T-cell (primary cell): Measurements from ENCODE around the gene SELENOM. TPM values are rescaled to one million over a fixed set of nuclear protein-coding genes. Genes with fewer than 3 reads are reported as not detected.
A peak's percentile ranks its signal among the peaks of the same experiment; 100 is the strongest.

Experiments
- ATAC-seq, 4 experiments: fragments of 200-7000 bp in 3 of 4; fragments of 150-1000 bp in 1 of 4; cut with Tn5 transposase; replicated peaks in 1 of 4; 1 replicate in 3 of 4; 2 replicates in 1 of 4; pipeline ENCODE4 v1.10.0; 2021; ENCODE audit warnings: moderate library complexity in 3 of 4, mild to moderate bottlenecking in 2 of 4, moderate number of reproducible peaks in 1 of 4
- CTCF ChIA-PET, 2 donors: fragments of 300-600 bp; sonication (Branson Sonifier 250); formaldehyde crosslinking; loops; one replicate each; lab custom pipeline; 2022; ENCODE audit warnings: antibody characterized with exemption in 2 of 2; lab: Charles Lee
- POLR2A ChIA-PET, 2 donors: fragments of 300-600 bp; sonication (Branson Sonifier 250); formaldehyde crosslinking; loops; one replicate each; lab custom pipeline; 2022; ENCODE audit warnings: antibody characterized with exemption in 2 of 2; lab: Charles Lee
- DNase-seq, 35 experiments: peaks; one replicate each; pipeline versions ENCODE4 v3.0.0 to v3.0.0-alpha.2; 2013 to 2023
- H3K27ac ChIP-seq: one replicate; pipeline ENCODE4 v1.5.1; 2013; ENCODE audit warnings: low read length
- H3K27me3 ChIP-seq, 2 experiments: replicated peaks in 1 of 2; 1 replicate in 1 of 2; 2 replicates in 1 of 2; pipeline versions ENCODE4 v1.6.1 to v1.7.0; 2013; ENCODE audit warnings: low read length in 1 of 2, mixed read lengths in 1 of 2; ENCODE audit not compliant: control insufficient read depth in 2 of 2, insufficient read depth in 2 of 2; ENCODE audit errors: extremely low read depth in 1 of 2
- H3K36me3 ChIP-seq, 2 donors: 1 replicate in 1 of 2; 2 replicates in 1 of 2; pipeline versions ENCODE4 v1.6.1 to v1.7.0; 2013; ENCODE audit warnings: low read length in 1 of 2; ENCODE audit not compliant: control insufficient read depth in 2 of 2, insufficient read depth in 1 of 2; ENCODE audit errors: extremely low read depth in 1 of 2
- H3K4me1 ChIP-seq, 2 experiments: 1 replicate in 1 of 2; 2 replicates in 1 of 2; pipeline versions ENCODE4 v1.6.1 to v1.7.0; 2013; ENCODE audit warnings: low read length in 2 of 2, mixed read lengths in 1 of 2; ENCODE audit not compliant: insufficient read depth in 2 of 2, control insufficient read depth in 1 of 2; ENCODE audit errors: extremely low read depth in 1 of 2
- H3K4me3 ChIP-seq, 2 donors: 1 replicate in 1 of 2; 2 replicates in 1 of 2; pipeline versions ENCODE4 v1.5.1 to v1.7.0; 2013; ENCODE audit warnings: mild to moderate bottlenecking in 2 of 2, low read length in 1 of 2, moderate library complexity in 1 of 2; ENCODE audit not compliant: control insufficient read depth in 1 of 2; ENCODE audit errors: extremely low read depth in 1 of 2
- H3K9me3 ChIP-seq: 2 replicates; pipeline ENCODE4 v1.7.0; 2013
- H3K27ac Mint-ChIP-seq, 2 donors: one replicate each; pipeline ENCODE4 v1.8.0; 2020 to 2021; ENCODE audit warnings: mild to moderate bottlenecking in 2 of 2, mixed read lengths in 2 of 2
- H3K27me3 Mint-ChIP-seq, 2 donors: one replicate each; pipeline ENCODE4 v1.8.0; 2021 to 2022; ENCODE audit warnings: mixed read lengths in 2 of 2
- H3K36me3 Mint-ChIP-seq: one replicate; pipeline ENCODE4 v1.8.0; 2021; ENCODE audit warnings: mixed read lengths
- H3K4me1 Mint-ChIP-seq, 3 donors: one replicate each; pipeline ENCODE4 v1.8.0; 2020 to 2022; ENCODE audit warnings: mixed read lengths in 3 of 3, mild to moderate bottlenecking in 1 of 3
- H3K4me3 Mint-ChIP-seq, 3 donors: one replicate each; pipeline ENCODE4 v1.8.0; 2020 to 2022; ENCODE audit warnings: mild to moderate bottlenecking in 3 of 3, mixed read lengths in 3 of 3, moderate library complexity in 3 of 3
- H3K9me3 Mint-ChIP-seq, 3 donors: one replicate each; pipeline ENCODE4 v1.8.0; 2020 to 2022; ENCODE audit warnings: mixed read lengths in 3 of 3
- WGBS: methylation state at CpG from one replicate; pipeline ENCODE4 v1.1.5; 2013; ENCODE audit warnings: missing lambda C conversion rate; ENCODE audit not compliant: insufficient coverage; 5-methylcytosine and 5-hydroxymethylcytosine counted together
- total RNA-seq, 35 experiments: library from RNA in 6 of 35; stranded (reverse) in 6 of 35; fragments of 120-200 nt in 1 of 35; gene quantifications; one replicate each; pipeline versions ENCODE4 v1.2.1 to v1.2.4 and lab custom pipeline; 2013 to 2026

SELENOM gene
- total RNA-seq, 5 donors from 2014 or later (not counting 1 experiment from before 2014, with no cell fraction given): 46.4 to 67.8 (median 53.7) TPM

DNA sequence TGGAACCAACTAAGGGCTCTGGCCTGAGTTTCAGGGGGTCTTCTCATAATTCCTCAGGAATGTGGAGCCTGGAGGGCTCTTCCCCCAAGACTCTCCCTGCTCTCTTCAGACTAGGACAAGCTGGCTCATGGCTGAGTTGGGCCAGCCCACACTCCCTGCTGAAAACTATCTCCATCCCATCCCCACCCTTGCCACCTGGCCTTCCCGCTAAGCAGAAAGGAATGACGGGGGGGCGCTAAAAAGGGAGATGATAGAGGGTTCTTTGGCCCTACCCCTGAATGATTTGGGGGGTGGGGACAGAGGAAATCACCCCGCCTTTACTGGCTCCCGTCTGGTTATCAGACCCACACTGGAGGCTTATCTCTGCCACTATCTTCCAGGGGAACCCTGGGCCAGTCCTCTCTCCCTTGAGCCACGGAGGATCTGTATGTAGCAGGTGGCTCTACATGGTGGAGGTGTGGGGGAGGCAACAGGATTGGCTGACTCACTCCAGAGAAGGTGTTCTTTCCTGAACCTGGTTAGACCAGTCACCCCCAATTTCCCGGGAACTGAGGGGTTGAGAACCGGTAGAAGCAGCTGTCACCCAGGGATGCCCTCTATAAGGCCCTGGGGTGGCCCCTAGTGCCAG lies 20.6 kb downstream of the SELENOM start:
- H3K27me3 ChIP-seq: no peaks in the 10 kb centered on the region
- DNase-seq (no peak), ATAC-seq (no peak)
- H3K4me3 ChIP-seq: no peak overlapping the region
- H3K27ac ChIP-seq: no peak overlapping the region
- H3K9me3 ChIP-seq: no peaks in the 10 kb centered on the region
- 83% methylated on average over 2 of the region's 8 CpGs for WGBS
- ChIA-PET CTCF (no interaction called here), POLR2A (no interaction called here)
- Mint-ChIP-seq H3K4me3 (no peak overlapping the region), H3K27ac (no peak overlapping the region), H3K9me3 (no peaks in the 10 kb centered on the region), H3K27me3 (no peaks in the 10 kb centered on the region), H3K36me3 (no peaks in the 10 kb centered on the region), H3K4me1 (peaks cover 21 to 27% (median 27%) of the 10 kb centered on the region in 3 donors)
- H3K36me3 ChIP-seq: peaks cover 0 to 6% of the 10 kb centered on the region in 2 donors
- peaks cover 15 to 35% of the 10 kb centered on the region in 2 experiments for H3K4me1 ChIP-seq

DNA sequence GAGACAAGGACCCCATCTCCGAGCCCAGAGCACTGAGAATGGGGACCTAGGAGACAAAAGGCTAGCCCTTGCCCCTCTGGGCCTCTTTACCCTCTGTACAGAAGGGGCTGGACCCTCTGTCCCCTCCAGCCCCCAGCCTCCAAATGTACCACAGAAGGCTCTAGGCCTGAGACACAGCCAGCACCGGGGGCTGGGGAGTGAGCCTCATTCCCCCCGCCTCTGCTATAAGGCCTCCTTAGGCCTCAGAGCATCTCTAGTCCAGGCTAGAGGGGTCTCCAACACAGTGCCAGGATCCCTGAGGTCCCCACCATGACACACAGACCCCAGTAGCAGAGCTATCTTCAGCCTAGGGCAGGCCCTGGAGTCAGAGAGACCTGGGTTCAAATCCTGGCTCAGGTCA lies 21.4 kb downstream of the SELENOM start:
- DNase-seq (no peak), ATAC-seq (no peak)
- POLR2A ChIA-PET: no interaction called here
- no peak overlapping the region for H3K27ac Mint-ChIP-seq
- Histone ChIP-seq H3K36me3 (peaks cover 0 to 6% of the 10 kb centered on the region in 2 donors), H3K4me3 (no peak overlapping the region), H3K27ac (no peak overlapping the region), H3K9me3 (no peaks in the 10 kb centered on the region), H3K4me1 (peaks cover 19 to 41% of the 10 kb centered on the region in 2 experiments), H3K27me3 (no peaks in the 10 kb centered on the region)
- H3K36me3 Mint-ChIP-seq: no peaks in the 10 kb centered on the region
- H3K9me3 Mint-ChIP-seq: no peaks in the 10 kb centered on the region
- CTCF ChIA-PET: interaction anchor here (0.7 to 1.2 kb wide), 2 partner anchors 10 to 167 kb away, joined by 5 to 6 read pairs; no protein-coding TSS in a partner anchor
- 100% methylated on average over 3 of the region's 3 CpGs for WGBS
- H3K4me1 Mint-ChIP-seq: peaks cover 26 to 36% (median 33%) of the 10 kb centered on the region in 3 donors
- H3K4me3 Mint-ChIP-seq: peak overlapping the region in 2 of 3 donors; percentile 54 to 85
- no peaks in the 10 kb centered on the region for H3K27me3 Mint-ChIP-seq

DNA sequence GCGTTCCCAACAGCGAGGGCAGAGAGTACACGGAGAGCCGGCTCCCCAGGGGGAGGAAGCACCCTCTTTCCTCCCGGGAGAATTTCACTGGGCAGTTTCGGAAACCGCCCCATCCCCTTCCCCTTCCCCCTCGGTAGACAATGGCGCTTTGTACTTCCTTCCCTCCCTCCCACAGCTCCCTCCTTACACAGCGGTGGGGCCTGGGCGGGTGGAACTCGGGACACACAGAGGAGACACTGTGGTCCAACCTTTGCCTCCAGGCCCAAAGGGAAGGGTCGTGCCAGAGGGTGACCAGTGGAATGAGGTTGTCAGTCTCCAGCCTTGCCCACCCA lies 21.9 kb downstream of the SELENOM start:
- WGBS: 7% methylated on average over 4 of the region's 13 CpGs
- Histone ChIP-seq H3K27me3 (no peaks in the 10 kb centered on the region), H3K36me3 (peaks cover 0 to 6% of the 10 kb centered on the region in 2 donors), H3K4me3 (peak overlapping the region; percentile 70 to 75), H3K27ac (peak overlapping the region; percentile 59), H3K9me3 (no peaks in the 10 kb centered on the region), H3K4me1 (peaks cover 19 to 45% of the 10 kb centered on the region in 2 experiments)
- POLR2A ChIA-PET: interaction anchor here in 1 of 2 donors (0.6 kb wide), 1 partner anchor 1203 kb away, joined by 3 read pairs; no protein-coding TSS in a partner anchor
- peak overlapping the region; percentile 78 to 85 (median 79) for H3K4me3 Mint-ChIP-seq
- CTCF ChIA-PET: interaction anchor here (0.7 to 1.4 kb wide), 10 partner anchors 10 to 451 kb away, joined by 3 to 7 read pairs (median 5); partner anchors contain the start of genes MORC2 (in 1 of the 2), SELENOM (in 1 of the 2), SLC35E4 (in 1 of the 2) and TUG1 (in 1 of the 2)
- H3K9me3 Mint-ChIP-seq: no peaks in the 10 kb centered on the region
- no peaks in the 10 kb centered on the region for H3K36me3 Mint-ChIP-seq
- peaks cover 30 to 40% (median 33%) of the 10 kb centered on the region in 3 donors for H3K4me1 Mint-ChIP-seq
- ATAC-seq (no peak), DNase-seq (no peak)
- H3K27me3 Mint-ChIP-seq: no peaks in the 10 kb centered on the region
- peak overlapping the region; percentile 55 to 61 for H3K27ac Mint-ChIP-seq

DNA sequence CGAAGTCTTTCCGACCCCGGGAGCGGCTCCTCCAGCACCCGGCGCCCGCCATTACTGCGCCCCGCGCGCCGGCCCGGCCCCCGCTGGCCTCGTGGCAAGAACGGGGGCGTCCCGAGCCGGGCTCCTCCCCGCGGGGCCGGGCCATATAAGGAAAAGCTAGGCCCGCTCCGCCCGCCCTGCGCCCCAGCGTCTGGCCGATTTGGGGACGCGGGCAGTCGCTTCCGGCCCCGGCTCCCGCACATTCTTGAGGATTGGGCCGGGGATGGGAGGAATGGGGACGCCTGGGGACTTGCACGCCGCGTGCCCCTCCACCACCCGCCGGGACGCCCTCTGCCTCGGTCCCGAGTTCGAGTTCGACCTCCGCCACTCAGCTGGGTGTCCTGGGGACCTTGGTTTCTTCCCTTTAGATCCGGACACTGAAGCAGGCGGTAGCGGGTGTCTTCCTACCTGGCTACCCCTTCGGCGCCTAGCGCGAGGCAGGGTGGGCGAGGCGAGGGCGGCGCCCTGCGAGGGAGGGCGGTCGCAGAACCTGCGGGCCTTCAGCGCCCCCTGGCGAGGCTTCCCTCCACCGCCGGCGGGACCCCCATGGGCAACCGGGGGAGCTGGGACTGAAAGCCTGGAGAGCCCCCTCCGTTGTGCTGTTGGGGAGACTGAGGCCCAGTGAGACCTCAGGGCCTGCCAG lies 22.4 kb downstream of the SELENOM start:
- peak; percentile 64 to 89 (median 81) for DNase-seq
- H3K4me1 ChIP-seq: peaks cover 19 to 46% of the 10 kb centered on the region in 2 experiments
- Mint-ChIP-seq H3K36me3 (no peaks in the 10 kb centered on the region), H3K27ac (peak overlapping the region; percentile 55 to 61), H3K9me3 (no peaks in the 10 kb centered on the region), H3K27me3 (no peaks in the 10 kb centered on the region), H3K4me3 (peak overlapping the region; percentile 78 to 85 (median 83)), H3K4me1 (peaks cover 32 to 41% (median 33%) of the 10 kb centered on the region in 3 donors)
- no peaks in the 10 kb centered on the region for H3K27me3 ChIP-seq
- peak; percentile 86 to 92 (median 88) for ATAC-seq
- H3K4me3 ChIP-seq: peak overlapping the region; percentile 70 to 75
- peaks cover 0 to 6% of the 10 kb centered on the region in 2 donors for H3K36me3 ChIP-seq
- WGBS: under 1% methylated on average over 56 of the region's 69 CpGs
- ChIA-PET CTCF (interaction anchor here (0.7 to 1.4 kb wide), 12 partner anchors 23 to 450 kb away, joined by 3 to 7 read pairs (median 5); partner anchors contain the start of genes MORC2 (in 1 of the 2), SELENOM (in 1 of the 2), SLC35E4 (in 1 of the 2) and TUG1 (in 1 of the 2)), POLR2A (interaction anchor here (0.5 to 0.6 kb wide), 2 partner anchors 17 to 1203 kb away, joined by 3 read pairs; no protein-coding TSS in a partner anchor)
- H3K27ac ChIP-seq: peak overlapping the region; percentile 59
- H3K9me3 ChIP-seq: no peaks in the 10 kb centered on the region

DNA sequence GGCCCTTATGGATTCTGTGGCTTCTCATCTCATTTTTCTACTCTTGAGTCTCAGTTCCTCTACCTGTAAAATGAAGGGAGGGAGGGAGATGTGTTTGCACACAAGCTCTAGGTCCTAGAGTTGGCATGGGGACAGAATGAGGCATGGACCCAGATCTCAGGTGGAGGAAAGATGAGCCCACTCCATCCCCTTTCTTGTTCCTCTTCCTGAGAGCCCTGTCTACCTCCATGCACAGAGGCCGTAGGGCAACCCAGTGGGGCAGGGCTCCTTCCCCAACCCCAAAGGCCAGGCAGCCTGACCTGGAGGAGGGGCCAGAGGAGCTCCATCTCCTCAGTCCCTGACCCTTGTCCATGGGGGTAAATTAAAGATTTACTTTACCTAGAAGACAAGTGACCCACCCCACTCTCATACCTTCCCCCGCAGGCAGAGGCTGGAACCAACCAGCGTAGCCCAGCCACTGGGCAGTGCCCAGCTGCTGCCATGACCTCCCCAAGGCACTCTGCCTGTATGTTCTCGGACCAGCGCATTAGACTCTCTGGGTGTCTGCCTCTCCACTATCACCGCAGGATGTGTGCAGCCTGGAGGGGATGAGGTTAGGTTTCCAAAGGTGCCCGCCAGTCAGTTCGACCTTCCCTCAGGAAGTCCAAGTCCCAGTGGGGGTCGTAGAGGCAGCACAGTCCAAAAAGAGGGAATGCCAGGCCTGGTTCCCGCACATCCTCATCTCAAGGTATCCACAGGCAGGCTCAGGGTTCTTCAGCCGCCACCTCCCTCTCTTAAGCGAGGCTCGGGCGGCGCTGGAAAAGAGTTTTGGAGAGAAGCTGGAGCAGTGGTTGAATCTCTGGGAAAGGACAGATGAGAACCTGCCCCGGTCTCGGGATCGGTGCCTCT lies 23.2 kb downstream of the SELENOM start:
- POLR2A ChIA-PET: interaction anchor here in 1 of 2 donors (0.5 kb wide), 1 partner anchor 16 kb away, joined by 3 read pairs; no protein-coding TSS in a partner anchor
- H3K27ac ChIP-seq: no peak overlapping the region
- H3K4me3 Mint-ChIP-seq: peak overlapping the region; percentile 78 to 85 (median 83)
- CTCF ChIA-PET: interaction anchor here (0.6 to 1.4 kb wide), 11 partner anchors 24 to 450 kb away, joined by 3 to 7 read pairs (median 4); partner anchors contain the start of genes MORC2 (in 1 of the 2), SELENOM (in 1 of the 2) and TUG1 (in 1 of the 2)
- no peaks in the 10 kb centered on the region for H3K36me3 Mint-ChIP-seq
- ATAC-seq (peak in 2 of 4 experiments; percentile 1 to 3), DNase-seq (peak in 1 of 35 experiments; percentile 10)
- H3K9me3 Mint-ChIP-seq: no peaks in the 10 kb centered on the region
- peaks cover 19 to 46% of the 10 kb centered on the region in 2 experiments for H3K4me1 ChIP-seq
- peaks cover 0 to 6% of the 10 kb centered on the region in 2 donors for H3K36me3 ChIP-seq
- H3K9me3 ChIP-seq: no peaks in the 10 kb centered on the region
- no peaks in the 10 kb centered on the region for H3K27me3 Mint-ChIP-seq
- peak overlapping the region; percentile 56 to 78 for H3K27ac Mint-ChIP-seq
- H3K4me3 ChIP-seq: peak overlapping the region; percentile 70 to 75
- H3K4me1 Mint-ChIP-seq: peaks cover 32 to 41% (median 33%) of the 10 kb centered on the region in 3 donors
- H3K27me3 ChIP-seq: no peaks in the 10 kb centered on the region
- WGBS: 0% methylated on average over 9 of the region's 18 CpGs
